ENCODE measurements around the gene EPHA7.

DNA sequence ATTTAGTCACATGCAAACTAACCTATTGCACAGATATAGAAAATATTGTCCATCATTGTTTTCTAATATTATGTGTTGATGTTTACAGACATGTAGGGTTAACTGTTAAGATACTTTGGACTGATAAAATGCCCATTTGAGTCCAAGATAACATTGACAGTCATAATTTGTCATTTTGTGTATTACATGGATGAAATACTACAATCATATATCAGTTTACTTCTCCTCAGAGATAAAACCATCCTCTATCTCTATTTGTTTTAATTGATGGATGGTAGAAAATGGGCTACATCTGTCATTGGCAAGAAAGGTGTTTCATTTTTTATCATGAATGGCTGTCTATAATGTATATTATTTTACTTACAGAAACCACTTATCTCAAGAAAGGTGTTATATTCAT is 6.2 kb downstream of the EPHA7 start:
- no peak for TF ChIP-seq POLR2A (IDR thresholded peaks at IDR 0.05; ENCODE audit: low read depth, low read length)
- no peak for TF ChIP-seq TAF1 (IDR thresholded peaks at IDR 0.05; ENCODE audit: low read depth, low read length)
- TF ChIP-seq SPI1 (IDR thresholded peaks at IDR 0.05; ENCODE audit: low read depth, low read length) = no peak

Measured in GM12891 (cell line).